ENCODE results near the gene OXER1. TPM values are rescaled to one million over a fixed set of nuclear protein-coding genes. Genes with fewer than 3 reads are reported as not detected.

Gene OXER1
- total RNA-seq, 1 donor from 2014 or later = 0.88 TPM

GRCh38 chr2:42796427-42797248 lies 32.7 kb upstream of the OXER1 start:
- Mint-ChIP-seq H3K4me3 (no peak overlapping the region), H3K9me3 (peaks cover 12% of the 10 kb centered on the region), H3K27me3 (ENCODE audit: insufficient read depth, low read depth) (peaks cover 19% of the 10 kb centered on the region), H3K36me3 (peaks cover under 1% of the 10 kb centered on the region), H3K27ac (no peak overlapping the region), H3K4me1 (peaks cover 19% of the 10 kb centered on the region)
- H2AFZ ChIP-seq (replicated peaks) = no peak overlapping the region
- no peaks in the 10 kb centered on the region for H3K9me3 ChIP-seq (ENCODE audit: low read depth)
- no peak overlapping the region for H3K27ac ChIP-seq
- H3K4me2 ChIP-seq = no peak overlapping the region
- H3F3A ChIP-seq (ENCODE audit: low read depth) = peaks cover 50% of the 10 kb centered on the region
- no peaks in the 10 kb centered on the region for H3K79me2 ChIP-seq (ENCODE audit: low read depth)
- no peaks in the 10 kb centered on the region for H4K20me1 ChIP-seq (ENCODE audit: low read depth)
- no peak overlapping the region for H3K4me3 ChIP-seq
- no peaks in the 10 kb centered on the region for H3K36me3 ChIP-seq
- TF ChIP-seq EZH2phosphoT487 (IDR thresholded peaks at IDR 0.05) (no peak), CTCF (IDR thresholded peaks at IDR 0.05) (no peak), EZH2 (IDR thresholded peaks at IDR 0.05) (no peak)
- peaks cover 22% of the 10 kb centered on the region for H3K4me1 ChIP-seq
- peaks cover 23% of the 10 kb centered on the region for H3K27me3 ChIP-seq
- no peak for DNase-seq (ENCODE audit: low spot score)
- no peak overlapping the region for H3K9ac ChIP-seq

- H3K9me3 ChIP-seq (ENCODE audit: low read depth) = no peaks in the 10 kb centered on the region
- Mint-ChIP-seq H3K36me3 (peaks cover 8% of the 10 kb centered on the region), H3K4me3 (no peak overlapping the region), H3K9me3 (peaks cover 11% of the 10 kb centered on the region), H3K4me1 (peaks cover 22% of the 10 kb centered on the region), H3K27me3 (ENCODE audit: insufficient read depth, low read depth) (peaks cover 26% of the 10 kb centered on the region), H3K27ac (no peak overlapping the region)
- no peak overlapping the region for H3K27ac ChIP-seq
- H3K9ac ChIP-seq = no peak overlapping the region
- H3K4me3 ChIP-seq = no peak overlapping the region
- peaks cover 50% of the 10 kb centered on the region for H3F3A ChIP-seq (ENCODE audit: low read depth)
- no peak overlapping the region for H3K4me2 ChIP-seq
- H3K36me3 ChIP-seq = no peaks in the 10 kb centered on the region
- peaks cover 31% of the 10 kb centered on the region for H3K27me3 ChIP-seq
- no peaks in the 10 kb centered on the region for H4K20me1 ChIP-seq (ENCODE audit: low read depth)
- H3K79me2 ChIP-seq (ENCODE audit: low read depth) = no peaks in the 10 kb centered on the region
- DNase-seq (ENCODE audit: low spot score) = no peak
- H3K4me1 ChIP-seq = peaks cover 22% of the 10 kb centered on the region
- no peak overlapping the region for H2AFZ ChIP-seq (replicated peaks)
- TF ChIP-seq EZH2 (IDR thresholded peaks at IDR 0.05) (no peak), EZH2phosphoT487 (IDR thresholded peaks at IDR 0.05) (no peak), CTCF (IDR thresholded peaks at IDR 0.05) (no peak)
Measured at GRCh38 chr2:42795841-42796301, 31.9 kb upstream of the OXER1 start.

GRCh38 chr2:42795275-42795674 lies 31.3 kb upstream of the OXER1 start:
- peaks cover 11% of the 10 kb centered on the region for H3K9me3 Mint-ChIP-seq
- Histone ChIP-seq H3K36me3 (no peaks in the 10 kb centered on the region), H2AFZ (replicated peaks) (no peak overlapping the region), H3F3A (ENCODE audit: low read depth) (peaks cover 47% of the 10 kb centered on the region), H4K20me1 (ENCODE audit: low read depth) (no peaks in the 10 kb centered on the region), H3K79me2 (ENCODE audit: low read depth) (no peaks in the 10 kb centered on the region), H3K27ac (no peak overlapping the region), H3K4me1 (peaks cover 22% of the 10 kb centered on the region), H3K4me2 (no peak overlapping the region), H3K9ac (no peak overlapping the region), H3K9me3 (ENCODE audit: low read depth) (no peaks in the 10 kb centered on the region), H3K4me3 (no peak overlapping the region), H3K27me3 (peaks cover 34% of the 10 kb centered on the region)
- TF ChIP-seq EZH2 (IDR thresholded peaks at IDR 0.05) = no peak
- no peak for DNase-seq (ENCODE audit: low spot score)
- no peak overlapping the region for H3K27ac Mint-ChIP-seq
- H3K27me3 Mint-ChIP-seq (ENCODE audit: insufficient read depth, low read depth) = peaks cover 26% of the 10 kb centered on the region
- H3K36me3 Mint-ChIP-seq = peaks cover 9% of the 10 kb centered on the region
- peaks cover 22% of the 10 kb centered on the region for H3K4me1 Mint-ChIP-seq
- H3K4me3 Mint-ChIP-seq = no peak overlapping the region
